RWPE2 (cell line): ENCODE results near the gene PKIB.

Experiments used
- ATAC-seq: fragments of 200-7000 bp; cut with Tn5 transposase; 3 replicates; pipeline ENCODE4 v1.9.1; 2021; ENCODE audit warnings: low read depth
- DNase-seq: peaks from one replicate; pipeline ENCODE4 v3.0.0-alpha.2; 2020; ENCODE audit warnings: low spot score
- H3K27ac ChIP-seq: fragments of 450-650 bp; 2 replicates; pipeline ENCODE4 v1.5.1; 2017; ENCODE audit warnings: mild to moderate bottlenecking; ENCODE audit not compliant: poor library complexity, severe bottlenecking
- H3K27me3 ChIP-seq: fragments of 250-450 bp; sonication (Bioruptor Pico); 2 replicates; pipeline ENCODE4 v1.5.1; 2021; ENCODE audit warnings: mild to moderate bottlenecking, moderate library complexity; ENCODE audit not compliant: insufficient read depth, poor library complexity, severe bottlenecking
- H3K36me3 ChIP-seq: fragments of 250-450 bp; sonication (Bioruptor Pico); 2 replicates; pipeline ENCODE4 v1.5.1; 2020; ENCODE audit warnings: low read depth, mild to moderate bottlenecking, moderate library complexity
- H3K4me1 ChIP-seq: fragments of 250-450 bp; sonication (Bioruptor Pico); 2 replicates; pipeline ENCODE4 v1.5.1; 2021; ENCODE audit warnings: mild to moderate bottlenecking, moderate library complexity; ENCODE audit not compliant: insufficient read depth, poor library complexity, severe bottlenecking
- H3K4me3 ChIP-seq: fragments of 250-450 bp; sonication (Bioruptor Pico); 2 replicates; pipeline ENCODE4 v1.5.1; 2021; ENCODE audit warnings: mild to moderate bottlenecking, moderate library complexity; ENCODE audit not compliant: severe bottlenecking
- H3K9me3 ChIP-seq: fragments of 250-450 bp; sonication (Bioruptor Pico); 2 replicates; pipeline ENCODE4 v1.5.1; 2021; ENCODE audit warnings: mild to moderate bottlenecking, moderate library complexity; ENCODE audit not compliant: severe bottlenecking
- TF ChIP-seq, protein P1 (sequence below): fragments of 450-650 bp; IDR thresholded peaks from one replicate; pipeline ENCODE4 v1.5.1; 2017; ENCODE audit warnings: mild to moderate bottlenecking, moderate library complexity; ENCODE audit not compliant: poor library complexity, severe bottlenecking

PKIB gene

DNA sequence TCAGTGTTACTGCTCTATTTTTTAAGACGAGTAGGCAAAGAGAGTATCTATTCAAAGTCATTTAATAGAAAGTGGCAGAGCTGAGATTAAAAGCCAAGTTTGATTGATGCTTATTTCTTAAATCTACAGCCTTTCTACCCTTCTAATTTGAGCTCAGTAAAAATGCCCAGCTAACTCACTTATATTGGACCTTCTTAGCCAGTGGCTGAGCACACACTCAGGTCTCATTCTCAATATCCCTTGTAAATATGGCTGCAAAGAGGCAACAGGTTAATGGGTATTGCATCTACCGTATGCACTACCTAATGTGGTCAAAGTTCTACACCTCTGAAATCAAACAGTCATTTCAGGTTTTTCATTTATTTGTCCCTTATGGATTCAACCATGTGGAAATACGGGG lies 6.7 kb downstream of the PKIB start:
- DNase-seq (no peak), ATAC-seq (no peak)
- Histone ChIP-seq H3K27ac (no peak overlapping the region), H3K36me3 (no peaks in the 10 kb centered on the region), H3K27me3 (no peaks in the 10 kb centered on the region), H3K4me3 (no peak overlapping the region), H3K9me3 (no peaks in the 10 kb centered on the region), H3K4me1 (peaks cover 5% of the 10 kb centered on the region)
- TF ChIP-seq, protein P1, sequence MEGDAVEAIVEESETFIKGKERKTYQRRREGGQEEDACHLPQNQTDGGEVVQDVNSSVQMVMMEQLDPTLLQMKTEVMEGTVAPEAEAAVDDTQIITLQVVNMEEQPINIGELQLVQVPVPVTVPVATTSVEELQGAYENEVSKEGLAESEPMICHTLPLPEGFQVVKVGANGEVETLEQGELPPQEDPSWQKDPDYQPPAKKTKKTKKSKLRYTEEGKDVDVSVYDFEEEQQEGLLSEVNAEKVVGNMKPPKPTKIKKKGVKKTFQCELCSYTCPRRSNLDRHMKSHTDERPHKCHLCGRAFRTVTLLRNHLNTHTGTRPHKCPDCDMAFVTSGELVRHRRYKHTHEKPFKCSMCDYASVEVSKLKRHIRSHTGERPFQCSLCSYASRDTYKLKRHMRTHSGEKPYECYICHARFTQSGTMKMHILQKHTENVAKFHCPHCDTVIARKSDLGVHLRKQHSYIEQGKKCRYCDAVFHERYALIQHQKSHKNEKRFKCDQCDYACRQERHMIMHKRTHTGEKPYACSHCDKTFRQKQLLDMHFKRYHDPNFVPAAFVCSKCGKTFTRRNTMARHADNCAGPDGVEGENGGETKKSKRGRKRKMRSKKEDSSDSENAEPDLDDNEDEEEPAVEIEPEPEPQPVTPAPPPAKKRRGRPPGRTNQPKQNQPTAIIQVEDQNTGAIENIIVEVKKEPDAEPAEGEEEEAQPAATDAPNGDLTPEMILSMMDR = no peak

GRCh38 chr6:122619309-122619708 lies 9.1 kb downstream of the PKIB start:
- ATAC-seq = no peak
- no peak overlapping the region for H3K27ac ChIP-seq
- no peak for DNase-seq
- peaks cover 5% of the 10 kb centered on the region for H3K4me1 ChIP-seq
- H3K36me3 ChIP-seq = no peaks in the 10 kb centered on the region
- TF ChIP-seq, protein P1 = no peak
- no peaks in the 10 kb centered on the region for H3K27me3 ChIP-seq
- no peak overlapping the region for H3K4me3 ChIP-seq
- no peaks in the 10 kb centered on the region for H3K9me3 ChIP-seq

- no peaks in the 10 kb centered on the region for H3K36me3 ChIP-seq
- DNase-seq = no peak
- TF ChIP-seq, protein P1 = no peak
- peaks cover 5% of the 10 kb centered on the region for H3K4me1 ChIP-seq
- H3K27me3 ChIP-seq = no peaks in the 10 kb centered on the region
- no peak overlapping the region for H3K27ac ChIP-seq
- H3K4me3 ChIP-seq = no peak overlapping the region
- H3K9me3 ChIP-seq = no peaks in the 10 kb centered on the region
- no peak for ATAC-seq
These were observed 10.2 kb downstream of the PKIB start for GRCh38 chr6:122620428-122620827.

DNA sequence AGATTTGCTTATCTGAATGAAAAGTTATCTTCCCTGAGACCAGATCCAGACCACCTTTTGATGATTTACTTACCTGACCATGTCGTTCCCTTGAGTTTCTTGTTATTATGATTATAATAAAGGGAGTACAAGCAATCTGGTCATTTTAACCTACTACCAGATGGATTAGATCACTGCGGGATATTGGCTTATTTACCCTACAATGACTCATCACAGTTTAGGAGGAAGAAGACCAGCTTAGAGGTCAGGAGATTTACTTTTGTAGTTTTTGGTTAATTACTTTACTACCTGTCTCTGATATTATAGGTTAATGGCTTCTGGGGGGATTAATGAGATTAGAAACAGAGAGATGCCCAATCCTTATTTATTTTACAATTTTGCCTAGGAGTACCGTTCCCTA lies 10.7 kb downstream of the PKIB start:
- DNase-seq (no peak), ATAC-seq (peak; percentile 87)
- Histone ChIP-seq H3K4me1 (peaks cover 5% of the 10 kb centered on the region), H3K27ac (no peak overlapping the region), H3K27me3 (no peaks in the 10 kb centered on the region), H3K36me3 (no peaks in the 10 kb centered on the region), H3K9me3 (no peaks in the 10 kb centered on the region), H3K4me3 (no peak overlapping the region)
- TF ChIP-seq, protein P1 = no peak

DNA sequence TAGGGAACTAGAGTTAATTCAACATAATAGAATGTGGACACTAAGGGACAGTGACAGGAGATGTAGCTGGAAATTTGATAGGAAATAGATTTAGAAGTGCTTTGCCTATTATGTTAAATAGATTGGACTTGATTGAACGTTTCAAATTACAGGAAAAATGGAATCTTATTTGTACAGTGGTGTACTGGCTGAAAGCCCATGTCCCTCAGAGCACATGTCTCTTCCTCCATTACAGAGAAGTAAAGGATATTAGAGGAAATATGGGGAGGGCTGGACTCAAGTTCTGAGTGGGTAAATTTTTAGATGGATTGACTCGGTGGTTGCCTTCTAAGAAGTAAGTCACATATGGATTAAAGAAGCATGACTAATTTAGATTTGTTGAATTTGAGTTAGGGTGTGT lies 11.4 kb downstream of the PKIB start:
- TF ChIP-seq, protein P1 = no peak
- no peak for ATAC-seq
- Histone ChIP-seq H3K36me3 (no peaks in the 10 kb centered on the region), H3K4me3 (no peak overlapping the region), H3K9me3 (no peaks in the 10 kb centered on the region), H3K27me3 (no peaks in the 10 kb centered on the region), H3K27ac (no peak overlapping the region), H3K4me1 (peaks cover 5% of the 10 kb centered on the region)
- no peak for DNase-seq
